ENCODE results near the gene PURB. TPM values are rescaled to one million over a fixed set of nuclear protein-coding genes. Genes with fewer than 3 reads are reported as not detected.
A peak's percentile ranks its signal among the peaks of the same experiment; 100 is the strongest.

PURB gene
- total RNA-seq, 1 donor from 2014 or later, result 13.1 TPM

DNA sequence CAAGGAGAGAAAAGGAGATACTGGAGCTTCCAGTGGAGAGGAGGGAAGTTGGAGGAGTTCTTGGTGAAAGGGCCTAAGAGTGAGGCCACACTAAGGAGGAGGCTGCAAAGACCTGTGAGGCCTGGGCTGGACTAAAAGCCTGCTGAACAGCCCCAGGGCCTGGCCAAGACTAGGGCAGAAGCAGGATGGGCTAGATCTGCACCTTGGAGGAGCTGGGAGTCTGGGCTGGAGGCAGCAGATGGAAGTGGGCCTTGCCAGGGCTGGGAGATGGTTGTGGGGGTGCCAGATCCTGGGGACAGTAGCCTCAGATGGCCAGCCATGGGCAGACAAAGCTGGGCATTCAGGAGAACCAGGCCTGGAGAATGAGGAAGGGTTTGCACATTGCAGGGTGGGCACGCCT lies 6.5 kb upstream of the PURB start:
- Histone ChIP-seq H3K27me3 (ENCODE audit: low read depth) (no peaks in the 10 kb centered on the region), H3K9me3 (replicated peaks) (no peaks in the 10 kb centered on the region), H3K36me3 (no peaks in the 10 kb centered on the region), H3K27ac (replicated peaks) (no peak overlapping the region), H3K4me3 (no peak overlapping the region), H3K4me1 (no peaks in the 10 kb centered on the region)
- DNase-seq, result no peak
- intact Hi-C loops (cut with micrococcal nuclease), result no loop called here
- TF ChIP-seq CTCF (IDR thresholded peaks at IDR 0.05; ENCODE audit: borderline replicate concordance), result no peak

GRCh38 chr7:44891372-44891771 lies 6.0 kb upstream of the PURB start:
- no peak for TF ChIP-seq CTCF (IDR thresholded peaks at IDR 0.05; ENCODE audit: borderline replicate concordance)
- no peaks in the 10 kb centered on the region for H3K36me3 ChIP-seq
- intact Hi-C loops (cut with micrococcal nuclease), result no loop called here
- DNase-seq, result no peak
- peaks cover 2% of the 10 kb centered on the region for H3K4me1 ChIP-seq
- no peak overlapping the region for H3K27ac ChIP-seq (replicated peaks)
- no peaks in the 10 kb centered on the region for H3K9me3 ChIP-seq (replicated peaks)
- H3K4me3 ChIP-seq, result no peak overlapping the region
- no peaks in the 10 kb centered on the region for H3K27me3 ChIP-seq (ENCODE audit: low read depth)

GRCh38 chr7:44889086-44889781 lies 3.9 kb upstream of the PURB start:
- intact Hi-C loops (cut with micrococcal nuclease), result no loop called here
- no peak for TF ChIP-seq CTCF (IDR thresholded peaks at IDR 0.05; ENCODE audit: borderline replicate concordance)

GRCh38 chr7:44887293-44887692 lies 2.0 kb upstream of the PURB start:
- no peak for DNase-seq
- no peak for TF ChIP-seq CTCF (IDR thresholded peaks at IDR 0.05; ENCODE audit: borderline replicate concordance)
- peaks cover 38% of the 10 kb centered on the region for H3K4me1 ChIP-seq
- H3K27ac ChIP-seq (replicated peaks), result no peak overlapping the region
- H3K4me3 ChIP-seq, result no peak overlapping the region
- H3K9me3 ChIP-seq (replicated peaks), result no peaks in the 10 kb centered on the region
- intact Hi-C loops (cut with micrococcal nuclease), result no loop called here
- no peaks in the 10 kb centered on the region for H3K27me3 ChIP-seq (ENCODE audit: low read depth)
- H3K36me3 ChIP-seq, result no peaks in the 10 kb centered on the region

More at GRCh38 chr7:44889086-44889781, 3.9 kb upstream of the PURB start:
- no peaks in the 10 kb centered on the region for H3K27me3 ChIP-seq (ENCODE audit: low read depth)
- DNase-seq, result no peak
- no peaks in the 10 kb centered on the region for H3K36me3 ChIP-seq
- peaks cover 18% of the 10 kb centered on the region for H3K4me1 ChIP-seq
- no peaks in the 10 kb centered on the region for H3K9me3 ChIP-seq (replicated peaks)
- H3K4me3 ChIP-seq, result no peak overlapping the region
- no peak overlapping the region for H3K27ac ChIP-seq (replicated peaks)

- intact Hi-C loops (cut with micrococcal nuclease), result no loop called here
These were observed 523 bp downstream of the PURB start for GRCh38 chr7:44884621-44885393.

More at GRCh38 chr7:44884621-44885393, 523 bp downstream of the PURB start:
- H3K36me3 ChIP-seq, result no peaks in the 10 kb centered on the region
- H3K27ac ChIP-seq (replicated peaks), result peak overlapping the region; percentile 98
- H3K27me3 ChIP-seq (ENCODE audit: low read depth), result no peaks in the 10 kb centered on the region
- no peak for TF ChIP-seq CTCF (IDR thresholded peaks at IDR 0.05; ENCODE audit: borderline replicate concordance)
- H3K9me3 ChIP-seq (replicated peaks), result no peaks in the 10 kb centered on the region
- DNase-seq, result peak; percentile 58
- H3K4me3 ChIP-seq, result peak overlapping the region; percentile 94
- H3K4me1 ChIP-seq, result peaks cover 63% of the 10 kb centered on the region

Measured in left ventricle myocardium inferior (tissue), 1 donor.